A549 (cell line): ENCODE measurements around the gene PDF. TPM values are rescaled to one million over a fixed set of nuclear protein-coding genes. Genes with fewer than 3 reads are reported as not detected.

Experiments
- ATAC-seq, 2 experiments: fragments of 200-7000 bp in 1 of 2; fragments of >200 bp in 1 of 2; cut with Nextera tagmentation in 1 of 2; cut with Tn5 transposase in 1 of 2; 3 replicates each; pipeline versions ENCODE4 v1.8.0 to v1.9.1; 2018 to 2020; ENCODE audit warnings: mild to moderate bottlenecking in 1 of 2, moderate library complexity in 1 of 2
- CTCF ChIA-PET: fragments of 300-600 bp; sonication (Branson Sonifier 250); formaldehyde crosslinking; extraction: SDS; loops from one replicate; lab custom pipeline; 2021; ENCODE audit warnings: antibody characterized with exemption, inconsistent platforms; lab: Yijun Ruan, JAX
- POLR2A ChIA-PET: fragments of 350-600 bp; formaldehyde crosslinking; extraction: SDS; loops from one replicate; lab custom pipeline; 2021; ENCODE audit warnings: antibody characterized with exemption, inconsistent platforms; lab: Yijun Ruan, JAX
- DNase-seq, 2 experiments: peaks; one replicate each; pipeline versions ENCODE4 v3.0.0 to v3.0.0-alpha.2; 2011 to 2016; ENCODE audit warnings: low read depth in 1 of 2, low spot score in 1 of 2
- FAIRE-seq: peaks from 2 replicates; lab custom pipeline; 2011; peaks lifted over from hg19 to GRCh38; lab: Jason Lieb, UNC
- H3K27ac ChIP-seq, 2 experiments: fragments of >200 bp; sonication (Bioruptor Twin); formaldehyde crosslinking; 3 replicates each; pipeline ENCODE4 v1.5.1; 2016 to 2017
- H3K4me1 ChIP-seq: fragments of >200 bp; sonication (Bioruptor Twin); formaldehyde crosslinking; 3 replicates; pipeline ENCODE4 v1.6.1; 2016
- H3K4me2 ChIP-seq: fragments of >200 bp; sonication (Bioruptor Twin); formaldehyde crosslinking; 3 replicates; pipeline ENCODE4 v1.6.1; 2016
- H3K4me3 ChIP-seq: fragments of >200 bp; sonication (Bioruptor Twin); formaldehyde crosslinking; 3 replicates; pipeline ENCODE4 v1.5.1; 2016
- H3K9me3 ChIP-seq: fragments of >200 bp; sonication (Bioruptor Twin); formaldehyde crosslinking; 3 replicates; pipeline ENCODE4 v1.6.1; 2016
- CEBPB ChIP-seq, 2 experiments: fragments of >200 bp in 1 of 2; sonication (Bioruptor Twin) in 1 of 2; formaldehyde crosslinking in 1 of 2; IDR thresholded peaks; 2 replicates each; pipeline ENCODE4 v1.6.1; 2012 to 2016
- CHD4 ChIP-seq: fragments of 200-600 bp; sonication (generic); IDR thresholded peaks from 2 replicates; pipeline ENCODE4 v1.6.1; 2016; ENCODE audit warnings: antibody characterized with exemption, mild to moderate bottlenecking, borderline replicate concordance
- EHF ChIP-seq: fragments of 250-450 bp; sonication (Bioruptor Pico); IDR thresholded peaks from 2 replicates; pipeline ENCODE4 v1.5.0; 2020; ENCODE audit warnings: mild to moderate bottlenecking
- EP300 ChIP-seq, 2 experiments: fragments of >200 bp; sonication (Bioruptor Twin); formaldehyde crosslinking; IDR thresholded peaks; 2 replicates in 1 of 2; 3 replicates in 1 of 2; pipeline ENCODE4 v1.6.1; 2016 to 2017
- FOSL2 ChIP-seq, 2 experiments: fragments of 450-650 bp in 1 of 2; fragments of >200 bp in 1 of 2; sonication (Bioruptor Twin) in 1 of 2; formaldehyde crosslinking; IDR thresholded peaks; 2 replicates each; pipeline versions ENCODE4 v1.5.0 to v1.6.1; 2016 to 2020; ENCODE audit warnings: mild to moderate bottlenecking in 1 of 2, moderate library complexity in 1 of 2
- FOXS1 ChIP-seq: fragments of 250-450 bp; sonication (Bioruptor Pico); IDR thresholded peaks from 2 replicates; pipeline ENCODE4 v1.5.0; 2020; ENCODE audit warnings: mild to moderate bottlenecking, moderate library complexity
- HDAC2 ChIP-seq: fragments of 200-600 bp; sonication (generic); IDR thresholded peaks from 2 replicates; pipeline ENCODE4 v1.6.1; 2016
- HOXA7 ChIP-seq: fragments of 250-450 bp; sonication (Bioruptor Pico); IDR thresholded peaks from 2 replicates; pipeline ENCODE4 v1.5.0; 2020; ENCODE audit warnings: mild to moderate bottlenecking, moderate library complexity
- HOXB13 ChIP-seq: fragments of 250-450 bp; sonication (Bioruptor Pico); IDR thresholded peaks from 2 replicates; pipeline ENCODE4 v1.5.0; 2020; ENCODE audit warnings: low read depth, mild to moderate bottlenecking, moderate library complexity
- HOXB5 ChIP-seq: fragments of 250-450 bp; sonication (Bioruptor Pico); IDR thresholded peaks from 2 replicates; pipeline ENCODE4 v1.5.0; 2020; ENCODE audit warnings: mild to moderate bottlenecking, moderate library complexity
- MAFK ChIP-seq: fragments of 450-650 bp; IDR thresholded peaks from 2 replicates; pipeline ENCODE4 v1.6.1; 2014; ENCODE audit not compliant: partially characterized antibody
- NFE2L2 ChIP-seq: fragments of 150-350 bp; conservative IDR thresholded peaks from 2 replicates; pipeline ENCODE4 v1.6.1; 2014; ENCODE audit warnings: low read length
- NPAS2 ChIP-seq: fragments of 250-450 bp; sonication (Bioruptor Pico); IDR thresholded peaks from 2 replicates; pipeline ENCODE4 v1.8.0; 2022; ENCODE audit warnings: mild to moderate bottlenecking, moderate library complexity, borderline replicate concordance
- NR3C1 ChIP-seq: fragments of >200 bp; sonication (Bioruptor Twin); formaldehyde crosslinking; IDR thresholded peaks from 3 replicates; pipeline ENCODE4 v1.6.1; 2017
- PHF8 ChIP-seq: fragments of 200-600 bp; sonication (generic); IDR thresholded peaks from 2 replicates; pipeline ENCODE4 v1.6.1; 2016; ENCODE audit warnings: low read depth, mild to moderate bottlenecking, antibody characterized with exemption, moderate library complexity, borderline replicate concordance
- RAD21 ChIP-seq, 2 experiments: fragments of >200 bp in 1 of 2; sonication (Bioruptor Twin) in 1 of 2; formaldehyde crosslinking in 1 of 2; IDR thresholded peaks in 1 of 2; conservative IDR thresholded peaks in 1 of 2; 2 replicates in 1 of 2; 3 replicates in 1 of 2; pipeline ENCODE4 v1.6.1; 2012 to 2018; ENCODE audit warnings: inconsistent platforms in 1 of 2
- RARB ChIP-seq: fragments of 250-450 bp; sonication (Bioruptor Pico); IDR thresholded peaks from 2 replicates; pipeline ENCODE4 v1.8.0; 2021; ENCODE audit warnings: mild to moderate bottlenecking, moderate library complexity
- SREBF2 ChIP-seq: fragments of 450-650 bp; IDR thresholded peaks from 2 replicates; pipeline ENCODE4 v1.6.1; 2014; ENCODE audit warnings: mild to moderate bottlenecking, moderate library complexity
- TFCP2L1 ChIP-seq: fragments of 250-450 bp; sonication (Bioruptor Pico); IDR thresholded peaks from 2 replicates; pipeline ENCODE4 v1.5.0; 2021; ENCODE audit warnings: mild to moderate bottlenecking
- ZC3H11A ChIP-seq: fragments of 450-650 bp; IDR thresholded peaks from 2 replicates; pipeline ENCODE4 v1.6.1; 2014; ENCODE audit warnings: antibody characterized with exemption, mild to moderate bottlenecking
- WGBS: methylation state at CpG from one replicate; pipeline ENCODE4 v1.1.6; 2017; ENCODE audit errors: missing lambda C conversion rate; 5-methylcytosine and 5-hydroxymethylcytosine counted together
- polyA plus RNA-seq, 4 experiments: library from polyadenylated mRNA; depleted of rRNA in 3 of 4; stranded (reverse); fragments of >200 nt; fragmentation: RNase III in 1 of 4; extraction: RNeasy Plus Mini Kit Qiagen cat#74134 plus additional on column Dnase treatment in 1 of 4; gene quantifications; 2 replicates in 3 of 4; 3 replicates in 1 of 4; pipeline ENCODE4 v1.2.3, GENCODE V29; 2011 to 2017
- TF ChIP-seq, protein P1 (sequence below): fragments of 450-650 bp; IDR thresholded peaks from 2 replicates; pipeline ENCODE4 v1.6.1; 2014; ENCODE audit warnings: antibody characterized with exemption
- TF ChIP-seq, protein P2 (sequence below): fragments of >200 bp; sonication (Bioruptor Twin); formaldehyde crosslinking; IDR thresholded peaks from 3 replicates; pipeline ENCODE4 v1.6.1; 2016

The PDF gene
- polyA plus RNA-seq, 2 of the 4 experiments (the other 2 are of a cell fraction) = 16.1 to 29.1 TPM

DNA sequence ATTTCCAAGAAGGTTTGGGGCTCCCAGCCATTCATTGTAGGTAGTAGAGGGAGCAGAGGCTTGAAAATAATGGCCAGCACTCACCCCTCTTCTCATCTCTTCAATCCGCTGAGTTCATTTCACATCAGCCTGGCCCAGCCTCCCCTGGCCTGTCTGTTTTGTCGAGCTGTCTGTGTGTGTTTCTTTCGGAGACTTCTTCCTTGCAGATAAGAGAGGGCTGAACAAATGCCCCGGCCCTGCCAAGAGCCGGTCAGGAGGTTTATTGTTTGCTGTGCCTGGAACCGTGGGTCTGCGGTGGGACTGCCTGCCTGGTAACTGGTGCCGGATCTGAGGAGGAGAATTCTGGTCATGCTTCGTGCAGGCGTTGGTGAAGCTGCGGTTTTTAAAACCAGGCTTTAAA, 15.9 kb downstream of the PDF start:
- Histone ChIP-seq H3K4me3 (no peak overlapping the region), H3K4me2 (no peak overlapping the region), H3K27ac (no peak overlapping the region), H3K9me3 (no peaks in the 10 kb centered on the region), H3K4me1 (peaks cover 13% of the 10 kb centered on the region; the same call in 2 of the 3 replicates)
- DNase-seq (no peak), ATAC-seq (no peak), FAIRE-seq (no peak)
- WGBS = 90% methylated on average over 11 of the region's 11 CpGs
- ChIA-PET POLR2A (no interaction called here), CTCF (interaction anchor here (0.9 to 1.8 kb wide), 3 partner anchors 16 to 164 kb away, joined by 3 to 8 read pairs (median 3); partner anchors contain the start of gene PDF)
- TF ChIP-seq MAFK (no peak), SREBF2 (no peak), RAD21 (conservative IDR thresholded peaks at IDR 0.05 in 1 of 2, IDR thresholded peaks at IDR 0.05 in 1 of 2) (no peak), NFE2L2 (no peak), EP300 (IDR thresholded peaks at IDR 0.05) (no peak), CHD4 (no peak), ZC3H11A (no peak), CEBPB (IDR thresholded peaks at IDR 0.05) (no peak), RARB (no peak), FOSL2 (IDR thresholded peaks at IDR 0.05) (no peak), FOSL2 (CRISPR knock-in tag; IDR thresholded peaks at IDR 0.05) (no peak), PHF8 (no peak)
- TF ChIP-seq, protein P1, sequence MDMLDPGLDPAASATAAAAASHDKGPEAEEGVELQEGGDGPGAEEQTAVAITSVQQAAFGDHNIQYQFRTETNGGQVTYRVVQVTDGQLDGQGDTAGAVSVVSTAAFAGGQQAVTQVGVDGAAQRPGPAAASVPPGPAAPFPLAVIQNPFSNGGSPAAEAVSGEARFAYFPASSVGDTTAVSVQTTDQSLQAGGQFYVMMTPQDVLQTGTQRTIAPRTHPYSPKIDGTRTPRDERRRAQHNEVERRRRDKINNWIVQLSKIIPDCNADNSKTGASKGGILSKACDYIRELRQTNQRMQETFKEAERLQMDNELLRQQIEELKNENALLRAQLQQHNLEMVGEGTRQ = no peak

DNA sequence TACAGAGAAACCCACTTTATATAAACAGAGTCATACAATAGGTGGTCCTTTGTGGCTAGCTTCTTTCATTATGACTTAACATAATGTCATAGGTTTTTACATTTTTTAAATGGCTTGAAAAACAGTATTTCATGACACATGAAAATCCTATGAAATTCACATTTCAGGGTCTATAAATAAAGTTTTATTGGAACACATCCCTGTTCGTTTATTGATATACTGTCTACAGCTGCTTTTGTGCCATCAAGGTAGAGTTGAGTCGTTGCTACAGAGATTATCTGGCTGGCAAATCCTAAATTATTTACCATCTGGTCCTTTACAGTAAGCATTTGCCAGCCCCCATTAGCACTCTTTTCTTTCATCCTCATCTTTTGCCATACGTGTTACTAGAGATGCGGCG, 16.9 kb downstream of the PDF start:
- no peak for ATAC-seq
- TF ChIP-seq TFCP2L1 (no peak), HOXB13 (CRISPR knock-in tag) (no peak), NR3C1 (no peak), HDAC2 (no peak), HOXB5 (CRISPR knock-in tag) (no peak), SREBF2 (no peak), ZC3H11A (no peak), EHF (no peak), EP300 (IDR thresholded peaks at IDR 0.05) (no peak), FOXS1 (CRISPR knock-in tag) (no peak), NPAS2 (CRISPR knock-in tag) (no peak), MAFK (no peak), HOXA7 (CRISPR knock-in tag) (no peak)
- TF ChIP-seq, protein P2, sequence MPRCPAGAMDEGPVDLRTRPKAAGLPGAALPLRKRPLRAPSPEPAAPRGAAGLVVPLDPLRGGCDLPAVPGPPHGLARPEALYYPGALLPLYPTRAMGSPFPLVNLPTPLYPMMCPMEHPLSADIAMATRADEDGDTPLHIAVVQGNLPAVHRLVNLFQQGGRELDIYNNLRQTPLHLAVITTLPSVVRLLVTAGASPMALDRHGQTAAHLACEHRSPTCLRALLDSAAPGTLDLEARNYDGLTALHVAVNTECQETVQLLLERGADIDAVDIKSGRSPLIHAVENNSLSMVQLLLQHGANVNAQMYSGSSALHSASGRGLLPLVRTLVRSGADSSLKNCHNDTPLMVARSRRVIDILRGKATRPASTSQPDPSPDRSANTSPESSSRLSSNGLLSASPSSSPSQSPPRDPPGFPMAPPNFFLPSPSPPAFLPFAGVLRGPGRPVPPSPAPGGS = no peak
- Histone ChIP-seq H3K9me3 (no peaks in the 10 kb centered on the region), H3K4me1 (peaks cover 13% of the 10 kb centered on the region; the same call in 2 of the 3 replicates), H3K4me3 (no peak overlapping the region), H3K4me2 (no peak overlapping the region), H3K27ac (no peak overlapping the region)
- ChIA-PET POLR2A (no interaction called here), CTCF (interaction anchor here (1.2 to 3.8 kb wide), 2 partner anchors 11 to 25 kb away, joined by 6 to 31 read pairs; no protein-coding TSS in a partner anchor)
- DNase-seq = no peak
- 85% methylated on average over 5 of the region's 5 CpGs for WGBS
- no peak for FAIRE-seq
